ENCODE data around the gene ILRUN. TPM values are rescaled to one million over a fixed set of nuclear protein-coding genes. Genes with fewer than 3 reads are reported as not detected.
"Not testable (repeated sequence)": the region's sequence is repeated elsewhere in the genome, so short reads cannot be mapped to it uniquely, and the experiment has no call there.

ILRUN gene
- total RNA-seq, 1 experiment from 2014 or later: 51.4 TPM

DNA sequence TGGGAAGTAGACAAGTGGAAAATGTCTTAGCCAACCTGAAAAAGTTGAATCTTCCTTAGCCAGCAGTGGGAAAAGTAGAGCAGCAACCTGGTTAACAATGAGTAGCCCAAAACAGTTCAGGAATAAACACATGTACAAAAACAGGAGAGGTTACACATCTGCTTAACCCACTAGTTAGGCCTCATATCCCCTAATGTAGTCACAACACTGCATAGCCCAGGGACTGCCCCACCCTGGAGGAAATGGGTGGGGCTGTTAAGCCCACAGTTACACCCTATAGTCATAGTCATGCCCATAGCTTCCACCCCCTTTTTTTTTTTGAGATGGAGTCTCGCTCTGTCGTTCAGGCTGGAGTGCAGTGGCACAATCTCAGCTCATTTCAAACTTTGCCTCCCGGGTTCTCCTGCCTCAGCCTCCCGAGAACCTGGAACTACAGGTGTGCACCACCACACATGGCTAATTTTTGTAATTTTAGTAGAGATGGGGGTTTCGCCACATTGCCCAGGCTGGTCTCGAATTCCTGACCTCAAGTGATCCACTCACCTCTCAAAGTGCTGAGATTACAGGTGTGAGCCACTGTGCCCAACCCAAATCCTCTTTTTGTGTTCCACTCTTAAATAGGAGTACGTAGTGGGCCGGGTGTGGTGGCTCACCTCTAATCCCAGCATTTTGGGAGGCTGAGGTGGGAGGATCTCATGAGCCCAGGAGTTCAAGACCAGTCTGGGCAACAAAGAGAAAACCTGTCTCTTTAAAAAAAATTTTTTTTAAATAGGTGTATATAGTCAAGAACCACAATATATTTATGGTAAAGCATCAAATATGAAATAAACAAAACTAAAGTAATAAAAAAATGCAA is 24.5 kb downstream of the ILRUN start:
- DNase-seq (ENCODE audit: low spot score): no peak
- in situ Hi-C loops (cut with HindIII; ENCODE audit: low sequenced_read_pairs): no loop called here

DNA sequence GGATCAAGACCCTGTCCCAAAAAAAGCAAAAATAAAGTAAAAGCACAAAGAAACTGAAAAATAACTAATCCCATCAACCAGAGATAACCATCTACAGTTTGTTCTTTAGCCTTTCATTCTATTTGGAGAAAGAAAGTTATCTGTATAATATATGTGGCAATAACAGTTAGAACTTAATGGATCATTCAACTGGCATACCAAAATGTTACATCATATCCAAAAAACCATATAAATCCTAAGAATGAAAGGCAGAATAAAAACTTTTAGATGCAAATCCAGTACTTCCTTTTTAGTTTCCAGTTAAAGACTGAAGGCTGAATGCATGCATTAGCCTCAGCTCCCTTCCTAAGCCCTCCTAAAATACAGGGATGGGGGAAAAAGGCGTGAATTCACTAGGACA is 25.2 kb downstream of the ILRUN start:
- in situ Hi-C loops (cut with HindIII; ENCODE audit: low sequenced_read_pairs): no loop called here
- DNase-seq (ENCODE audit: low spot score): no peak

DNA sequence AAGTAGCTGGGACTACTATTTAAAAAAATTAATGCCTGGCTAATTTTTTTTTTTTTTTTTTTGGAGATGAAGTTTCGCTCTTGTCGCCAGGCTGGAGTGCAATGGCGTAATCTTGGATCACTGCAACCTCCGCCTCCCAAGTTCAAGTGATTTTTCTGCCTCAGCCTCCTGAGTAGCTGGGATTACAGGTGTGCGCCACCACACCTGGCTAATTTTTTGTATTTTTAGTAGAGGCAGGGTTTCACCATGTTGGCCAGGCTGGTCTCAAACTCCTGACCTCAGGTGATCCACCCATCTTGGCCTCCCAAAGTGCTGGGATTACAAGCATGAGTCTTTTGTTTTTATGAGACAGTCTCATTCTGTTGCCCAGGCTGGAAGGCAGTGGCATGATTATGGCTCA is 27.8 kb downstream of the ILRUN start:
- in situ Hi-C loops (cut with HindIII; ENCODE audit: low sequenced_read_pairs); DNase-seq (ENCODE audit: low spot score): not testable (repeated sequence)

DNA sequence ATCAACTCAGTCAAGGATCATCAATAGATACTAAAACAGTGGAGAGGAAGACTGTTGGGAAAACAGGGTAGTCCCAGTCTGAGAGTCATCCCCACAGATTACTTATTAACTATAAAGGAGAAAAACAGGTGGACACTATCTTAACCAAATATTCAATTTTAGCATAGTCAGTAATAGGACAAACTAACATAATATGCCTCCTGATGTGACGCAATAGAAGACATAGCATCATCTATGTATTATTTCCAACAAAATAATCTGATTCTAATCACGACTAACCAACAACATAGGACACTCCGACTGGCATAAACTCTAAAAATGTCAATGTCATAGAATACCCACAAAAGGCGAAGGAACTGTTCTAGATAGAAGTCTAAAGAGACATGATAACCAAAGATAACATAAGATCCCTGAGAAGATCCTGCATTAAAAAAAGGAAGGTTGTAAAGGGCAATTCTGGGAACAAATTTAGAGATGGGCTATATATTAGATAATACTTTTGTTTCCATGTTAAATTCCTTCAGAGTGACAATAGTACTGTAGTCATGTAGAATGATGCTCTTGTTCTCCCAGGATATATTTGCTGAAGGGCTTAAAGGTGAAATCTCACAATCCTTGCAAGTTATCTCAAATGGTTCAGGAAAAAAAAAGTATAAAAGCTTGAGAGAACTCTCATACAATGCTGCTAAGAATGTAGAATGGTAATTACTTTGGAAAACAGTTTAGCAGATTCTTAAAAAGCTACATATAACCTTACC is 28.9 kb downstream of the ILRUN start:
- in situ Hi-C loops (cut with HindIII; ENCODE audit: low sequenced_read_pairs): no loop called here
- DNase-seq (ENCODE audit: low spot score): no peak

DNA sequence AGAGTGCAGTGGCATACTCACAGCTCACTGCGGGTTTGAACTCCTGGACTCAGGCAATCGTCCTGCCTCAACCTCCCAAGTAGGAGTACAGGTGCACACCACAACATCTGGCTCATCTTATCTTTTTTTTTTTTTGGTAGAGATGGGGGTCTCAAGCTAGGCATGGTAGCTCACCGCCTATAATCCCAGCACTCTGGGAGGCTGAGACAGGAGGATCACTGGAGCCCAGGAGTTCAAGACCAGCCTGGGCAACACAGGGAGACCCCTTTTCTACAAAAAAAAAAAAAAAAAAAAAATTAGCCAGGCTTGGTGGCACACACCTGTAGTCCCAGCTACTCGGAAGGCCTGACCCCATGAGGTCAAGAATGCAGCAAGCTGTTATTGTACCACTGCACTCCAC is 31.5 kb downstream of the ILRUN start:
- DNase-seq (ENCODE audit: low spot score): no peak
- in situ Hi-C loops (cut with HindIII; ENCODE audit: low sequenced_read_pairs): no loop called here

DNA sequence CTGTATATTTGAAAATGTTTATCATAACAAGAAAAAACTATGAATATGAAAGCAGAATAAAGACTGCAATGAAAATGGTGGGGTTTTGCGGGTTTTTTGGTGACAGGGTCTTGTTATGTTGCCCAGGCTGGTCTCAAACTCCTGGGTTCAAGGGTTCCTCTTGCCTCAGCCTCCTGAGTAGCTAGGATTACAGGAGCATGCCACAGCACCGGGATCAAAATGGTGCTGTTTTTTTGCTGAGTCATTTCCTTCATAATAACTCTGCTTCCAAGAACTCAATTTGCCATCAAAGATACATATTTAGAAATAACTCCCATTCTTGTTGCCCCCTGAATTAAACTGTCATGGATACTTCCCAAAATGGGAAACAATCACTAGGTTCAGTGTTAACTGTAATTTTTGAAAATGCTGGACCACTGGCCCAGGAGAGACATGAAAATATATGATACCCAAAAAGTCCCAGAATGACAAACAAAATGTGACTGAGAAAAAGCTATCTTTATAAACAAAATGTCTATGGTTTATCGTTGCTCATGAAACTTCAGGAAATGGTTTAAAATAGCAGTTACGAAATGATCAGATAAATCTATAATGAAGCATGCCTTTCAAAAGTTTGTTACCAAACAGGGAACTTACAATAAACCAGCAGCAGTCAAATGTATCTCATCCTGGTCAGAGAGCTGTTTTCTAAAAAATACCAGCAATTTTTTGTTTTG is 32.2 kb downstream of the ILRUN start:
- in situ Hi-C loops (cut with HindIII; ENCODE audit: low sequenced_read_pairs): no loop called here
- no peak for DNase-seq (ENCODE audit: low spot score)

DNA sequence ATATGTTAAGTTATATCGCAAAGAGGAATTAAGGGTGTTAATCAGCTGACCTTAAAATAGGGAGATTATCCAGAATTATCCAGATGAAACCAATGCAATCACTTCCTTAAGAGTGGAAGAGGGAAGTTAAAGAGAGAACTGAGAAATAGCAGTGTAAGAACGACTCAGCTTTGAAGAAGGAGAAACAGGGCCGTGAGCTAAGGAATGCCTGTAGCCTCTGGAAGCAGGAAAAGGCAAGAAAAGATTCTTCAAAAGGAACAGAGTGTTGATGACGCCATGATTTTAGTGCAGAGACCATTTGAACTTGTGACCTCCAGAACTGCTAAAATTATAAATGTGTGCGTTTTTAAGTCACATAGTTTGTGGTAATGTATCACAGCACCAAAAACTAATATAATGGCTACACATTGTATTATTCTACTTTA is 32.7 kb downstream of the ILRUN start:
- in situ Hi-C loops (cut with HindIII; ENCODE audit: low sequenced_read_pairs): no loop called here
- no peak for DNase-seq (ENCODE audit: low spot score)

DNA sequence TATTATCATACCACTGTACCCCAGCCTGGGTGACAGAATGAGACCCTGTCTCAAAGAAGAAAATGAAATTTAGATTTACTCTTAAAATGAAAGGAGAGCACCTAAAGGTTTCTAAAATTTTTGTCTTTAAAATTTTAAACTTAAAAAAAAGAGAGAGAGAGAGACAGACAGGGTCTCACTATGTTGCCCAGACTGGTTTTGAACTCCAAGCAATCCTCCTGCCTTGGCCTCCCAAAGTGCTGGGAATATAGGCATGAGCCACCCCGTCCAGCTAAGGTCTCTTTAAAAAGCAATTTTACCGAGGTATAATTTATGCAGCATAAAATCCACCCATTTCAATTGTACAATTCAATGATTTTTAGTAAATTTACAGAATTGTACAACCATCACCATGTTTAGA is 33.2 kb downstream of the ILRUN start:
- in situ Hi-C loops (cut with HindIII; ENCODE audit: low sequenced_read_pairs): no loop called here
- no peak for DNase-seq (ENCODE audit: low spot score)

DNA sequence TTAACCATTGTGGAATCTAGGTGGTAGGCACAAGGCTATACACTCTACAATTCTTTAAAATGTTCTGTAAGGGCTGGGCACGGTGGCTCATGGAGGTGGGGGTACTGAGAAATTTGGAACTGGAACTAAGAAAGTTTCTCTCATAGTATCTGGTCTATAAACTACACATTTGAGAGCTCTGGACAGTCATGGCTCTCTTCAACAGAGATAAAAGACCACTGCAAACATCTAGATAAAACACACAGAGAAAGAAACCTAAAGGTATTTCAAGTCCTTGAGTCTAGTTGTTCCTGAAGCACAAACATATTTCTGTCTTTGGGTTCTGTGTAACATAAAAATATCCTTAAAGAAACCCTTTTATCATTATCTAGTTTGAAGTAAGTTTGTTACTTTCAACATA is 35.2 kb downstream of the ILRUN start:
- no peak for DNase-seq (ENCODE audit: low spot score)
- in situ Hi-C loops (cut with HindIII; ENCODE audit: low sequenced_read_pairs): no loop called here

DNA sequence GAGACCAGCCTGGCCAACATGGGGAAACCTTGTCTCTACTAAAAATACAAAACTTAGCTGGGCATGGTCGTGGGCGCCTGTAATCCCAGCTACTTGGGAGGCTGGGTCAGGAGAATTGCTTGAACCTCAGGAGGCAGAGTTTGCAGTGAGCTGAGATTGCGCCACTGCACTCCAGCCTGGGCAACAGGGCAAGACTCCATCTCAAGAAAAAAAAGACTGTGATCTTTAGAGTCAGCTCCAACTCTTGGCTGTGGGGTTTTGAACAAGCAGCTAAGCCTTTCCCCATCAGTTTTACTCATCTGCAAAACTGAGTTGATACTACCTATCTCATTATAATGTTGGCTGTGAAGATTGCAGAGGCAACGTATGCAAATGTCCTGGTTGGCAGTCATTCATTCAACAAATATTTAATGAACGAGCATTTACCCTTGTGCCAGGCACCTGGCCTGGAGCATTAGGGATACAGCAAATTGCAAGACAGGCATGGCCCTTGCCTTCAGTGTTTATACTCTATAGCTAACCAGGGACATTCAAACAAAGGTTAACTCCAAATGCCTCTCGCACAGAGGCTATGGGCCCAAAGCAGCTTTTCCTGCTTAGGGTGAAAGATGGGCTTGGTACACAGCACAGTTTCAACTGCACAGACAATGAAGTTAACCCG is 37.8 kb downstream of the ILRUN start:
- in situ Hi-C loops (cut with HindIII; ENCODE audit: low sequenced_read_pairs): no loop called here
- DNase-seq (ENCODE audit: low spot score): no peak

DNA sequence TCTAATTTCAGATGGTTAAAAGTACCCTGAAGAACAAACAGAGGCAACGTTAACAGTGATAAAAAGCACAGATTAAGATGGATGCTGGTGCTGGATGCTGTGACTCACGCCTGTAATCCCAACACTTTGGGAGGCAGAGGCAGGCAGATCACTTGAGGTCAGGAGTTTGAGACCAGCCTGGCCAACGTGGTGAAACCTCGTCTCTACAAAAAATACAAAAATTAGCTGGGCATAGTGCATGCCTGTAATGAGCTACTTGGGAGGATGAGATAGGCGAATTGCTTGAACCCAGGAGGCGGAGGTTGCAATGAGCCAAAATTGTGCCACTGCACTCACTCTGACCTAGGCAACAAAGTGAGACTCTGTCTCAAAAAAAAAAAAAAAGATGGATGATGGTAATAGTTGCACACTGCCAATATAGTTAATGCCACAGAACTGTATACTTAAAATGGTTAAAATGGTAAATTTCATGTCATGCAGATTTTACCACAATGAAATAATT is 38.5 kb downstream of the ILRUN start:
- DNase-seq (ENCODE audit: low spot score); in situ Hi-C loops (cut with HindIII; ENCODE audit: low sequenced_read_pairs): not testable (repeated sequence)

DNA sequence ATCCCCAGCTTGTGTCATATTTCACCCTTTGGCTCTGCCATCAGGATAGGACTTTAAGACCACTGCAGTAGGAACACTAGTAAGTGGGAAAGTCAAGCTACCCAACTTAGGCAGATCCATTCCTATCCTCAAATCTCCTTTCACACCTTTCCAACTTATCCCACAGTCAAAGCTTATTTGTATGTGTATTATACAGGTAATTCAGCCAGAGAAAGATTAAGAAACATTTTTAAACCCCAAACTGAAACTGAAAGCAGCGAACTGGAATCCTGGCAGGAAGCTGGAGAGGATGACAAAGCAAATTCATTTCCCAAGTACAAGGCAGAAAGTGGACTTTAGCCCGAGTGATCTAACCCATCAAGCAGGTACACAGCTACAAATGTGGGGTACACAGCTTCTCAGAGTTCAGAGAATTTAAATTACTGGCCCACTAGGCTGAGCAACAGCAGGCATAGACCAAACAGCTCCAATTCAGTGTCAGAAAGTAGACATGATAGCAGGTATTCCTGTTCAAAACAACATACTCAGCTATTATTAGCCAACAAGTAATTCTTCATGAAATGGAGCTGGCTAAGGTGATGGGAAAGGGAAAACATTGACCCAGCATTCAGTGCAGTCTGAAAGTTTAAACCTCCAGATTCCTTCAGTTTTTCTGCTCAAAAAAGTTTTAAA is 39.1 kb downstream of the ILRUN start:
- in situ Hi-C loops (cut with HindIII; ENCODE audit: low sequenced_read_pairs): no loop called here
- no peak for DNase-seq (ENCODE audit: low spot score)

DNA sequence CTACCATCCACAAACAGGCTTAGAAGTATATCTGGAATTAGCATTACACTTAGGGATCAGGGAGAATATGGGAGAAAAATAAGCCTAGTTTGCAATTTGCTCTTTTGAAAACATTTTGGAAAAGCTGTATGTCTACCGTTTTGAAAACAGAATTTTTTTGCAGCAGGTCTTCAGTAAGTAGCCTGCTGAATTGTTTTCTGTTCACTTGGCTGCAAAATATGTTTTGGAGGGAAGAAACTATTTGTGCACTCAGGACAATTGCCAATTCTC is 39.6 kb downstream of the ILRUN start:
- DNase-seq (ENCODE audit: low spot score): peak; percentile 92
- in situ Hi-C loops (cut with HindIII; ENCODE audit: low sequenced_read_pairs): no loop called here

DNA sequence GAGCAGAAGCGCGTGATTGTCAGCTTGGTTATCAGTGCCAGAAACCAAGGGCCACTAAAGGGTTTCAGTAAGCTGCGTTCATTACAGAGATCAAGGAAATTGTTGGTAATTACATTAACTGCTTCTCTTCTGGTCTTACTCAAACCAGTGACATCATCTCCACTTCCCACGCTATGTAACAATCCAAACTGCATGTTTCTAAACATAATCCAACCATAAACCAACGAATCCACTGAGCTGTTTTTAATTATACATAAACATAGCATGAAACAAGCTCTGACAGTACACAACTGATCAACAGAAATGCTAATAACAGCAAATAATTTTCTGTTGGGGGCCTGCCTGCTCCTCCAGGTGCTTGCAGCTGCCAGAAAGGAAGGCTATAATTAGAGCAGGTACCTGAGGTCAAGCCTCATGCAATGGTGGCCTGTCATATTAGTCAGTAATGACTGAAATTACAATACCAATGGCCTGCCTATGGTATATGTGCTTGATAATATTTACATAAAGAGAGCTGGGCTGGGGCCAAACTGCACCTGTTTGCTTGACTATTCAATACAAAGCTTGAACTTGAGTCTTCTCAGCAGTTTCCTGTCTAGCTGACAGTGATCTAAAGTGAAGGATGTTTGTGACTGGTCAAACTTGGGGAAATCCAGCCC is 40.1 kb downstream of the ILRUN start:
- DNase-seq (ENCODE audit: low spot score): peak; percentile 71
- in situ Hi-C loops (cut with HindIII; ENCODE audit: low sequenced_read_pairs): no loop called here

DNA sequence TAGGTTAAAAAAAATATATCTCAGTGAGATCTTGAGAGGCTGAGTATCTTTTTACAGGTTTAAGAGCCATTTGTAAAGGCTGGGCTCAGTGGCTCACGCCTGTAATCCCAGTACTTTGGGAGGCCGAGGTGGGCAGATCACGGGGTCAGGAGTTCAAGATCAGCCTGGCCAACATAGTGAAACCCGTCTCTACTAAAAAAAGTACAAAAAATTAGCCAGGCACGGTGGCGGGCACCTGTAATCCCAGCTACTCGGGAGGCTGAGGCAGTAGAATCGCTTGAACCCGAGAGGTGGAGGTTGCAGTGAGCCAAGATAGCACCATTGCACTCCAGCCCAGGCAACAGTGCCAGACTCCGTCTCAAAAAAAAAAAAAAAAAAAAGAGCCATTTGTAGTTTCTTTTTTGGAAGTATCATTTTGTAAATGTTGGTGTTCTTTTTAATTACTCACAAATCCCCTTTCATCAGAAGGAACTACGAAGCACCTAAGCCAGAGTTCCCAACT is 40.6 kb downstream of the ILRUN start:
- DNase-seq (ENCODE audit: low spot score); in situ Hi-C loops (cut with HindIII; ENCODE audit: low sequenced_read_pairs): not testable (repeated sequence)

DNA sequence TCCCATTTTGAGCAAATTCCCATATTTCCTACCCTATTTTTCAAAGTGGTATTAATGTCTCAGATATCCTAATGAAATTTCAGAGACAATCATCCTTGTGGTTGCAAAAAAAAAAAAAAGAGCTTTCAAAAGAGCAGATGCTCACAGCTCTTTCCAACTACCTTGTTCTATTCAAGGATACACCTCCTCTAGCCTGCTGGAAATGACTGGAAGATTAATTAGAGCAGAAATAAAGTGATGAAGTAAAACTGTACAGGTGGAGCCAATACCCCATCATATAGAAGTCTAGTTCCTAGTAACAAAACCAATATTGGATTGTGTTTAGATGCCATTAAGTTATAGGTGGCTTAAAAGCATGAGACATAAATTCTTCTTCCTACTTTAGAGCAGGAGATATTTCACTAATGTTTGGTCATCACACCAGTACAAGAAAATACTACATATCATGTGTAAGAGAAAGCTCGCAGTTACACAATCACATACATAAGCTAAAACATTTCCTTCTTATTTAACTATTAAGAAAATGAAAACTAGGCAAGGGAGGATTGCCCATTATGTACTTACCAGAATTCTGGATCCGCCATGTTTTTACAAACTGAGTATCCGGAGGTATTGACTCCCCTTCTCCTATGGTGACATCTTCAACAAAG is 42.4 kb downstream of the ILRUN start:
- DNase-seq (ENCODE audit: low spot score): peak; percentile 98
- in situ Hi-C loops (cut with HindIII; ENCODE audit: low sequenced_read_pairs): no loop called here

DNA sequence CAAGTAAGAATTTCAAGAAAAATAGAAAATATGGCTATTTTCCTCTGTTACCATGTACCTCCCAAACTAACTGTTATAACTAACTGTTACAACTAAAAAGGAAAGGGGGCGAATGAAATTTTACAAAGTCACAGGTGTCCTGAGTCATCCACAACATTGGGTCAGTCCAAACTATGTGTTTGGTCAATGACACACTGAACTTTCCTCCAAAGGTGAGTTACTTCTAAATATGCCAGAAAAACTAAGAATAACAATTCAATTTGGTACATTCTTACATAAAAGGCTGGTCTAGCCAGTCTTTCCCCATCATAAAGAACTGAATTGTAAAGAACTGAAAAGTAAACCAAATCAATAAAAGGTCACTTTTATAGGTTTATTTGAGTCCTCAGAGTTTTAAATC is 44.3 kb downstream of the ILRUN start:
- in situ Hi-C loops (cut with HindIII; ENCODE audit: low sequenced_read_pairs): no loop called here
- no peak for DNase-seq (ENCODE audit: low spot score)

DNA sequence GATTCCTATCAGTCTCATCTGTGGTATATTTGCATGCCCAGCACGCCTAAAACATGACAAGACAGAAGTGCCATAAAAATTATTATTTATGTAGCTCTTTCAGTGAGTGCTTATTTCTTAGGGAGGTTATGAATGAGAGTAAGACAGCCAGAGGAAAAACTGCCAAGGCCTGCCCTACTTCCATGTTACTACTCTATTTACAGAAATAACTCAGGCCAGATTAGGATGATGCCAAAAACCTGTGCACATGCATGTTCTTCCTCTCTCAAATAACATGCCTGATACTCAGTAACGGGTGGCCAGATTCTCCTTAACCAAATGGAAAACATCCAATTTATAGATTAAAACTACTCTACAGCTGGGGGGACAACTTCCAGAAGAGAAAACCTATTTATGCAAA is 45.7 kb downstream of the ILRUN start:
- in situ Hi-C loops (cut with HindIII; ENCODE audit: low sequenced_read_pairs): no loop called here
- DNase-seq (ENCODE audit: low spot score): peak; percentile 95
